ENCODE results near the gene PAX8.
"Not testable (repeated sequence)": the region's sequence is repeated elsewhere in the genome, so short reads cannot be mapped to it uniquely, and the experiment has no call there.

DNA sequence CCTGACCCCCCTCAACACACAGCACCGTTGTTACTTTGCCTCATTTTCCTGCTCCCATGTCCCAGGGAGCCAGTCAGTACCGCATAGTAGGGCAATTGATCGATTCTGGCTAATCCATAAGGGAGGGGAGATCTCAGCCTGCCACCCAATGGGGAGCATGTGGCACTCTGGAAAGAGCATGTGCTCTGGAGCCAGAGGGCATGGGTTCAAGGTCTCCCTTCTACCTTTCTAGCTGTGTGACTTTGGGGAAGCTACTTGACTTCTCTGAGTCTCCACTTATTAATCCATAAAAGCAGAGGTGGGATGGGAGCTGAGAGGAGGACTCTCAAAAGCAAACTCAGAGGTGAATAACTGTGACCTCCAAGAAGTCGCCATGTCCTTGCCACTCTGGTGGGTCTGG is 27.5 kb upstream of the PAX8 start:
- TF ChIP-seq POLR2AphosphoS5 (IDR thresholded peaks at IDR 0.05; ENCODE audit: low read depth, low read length); SIN3A (IDR thresholded peaks at IDR 0.05; ENCODE audit: borderline replicate concordance, insufficient read depth, low read depth, low read length): not testable (repeated sequence)
- TF ChIP-seq, protein P1, sequence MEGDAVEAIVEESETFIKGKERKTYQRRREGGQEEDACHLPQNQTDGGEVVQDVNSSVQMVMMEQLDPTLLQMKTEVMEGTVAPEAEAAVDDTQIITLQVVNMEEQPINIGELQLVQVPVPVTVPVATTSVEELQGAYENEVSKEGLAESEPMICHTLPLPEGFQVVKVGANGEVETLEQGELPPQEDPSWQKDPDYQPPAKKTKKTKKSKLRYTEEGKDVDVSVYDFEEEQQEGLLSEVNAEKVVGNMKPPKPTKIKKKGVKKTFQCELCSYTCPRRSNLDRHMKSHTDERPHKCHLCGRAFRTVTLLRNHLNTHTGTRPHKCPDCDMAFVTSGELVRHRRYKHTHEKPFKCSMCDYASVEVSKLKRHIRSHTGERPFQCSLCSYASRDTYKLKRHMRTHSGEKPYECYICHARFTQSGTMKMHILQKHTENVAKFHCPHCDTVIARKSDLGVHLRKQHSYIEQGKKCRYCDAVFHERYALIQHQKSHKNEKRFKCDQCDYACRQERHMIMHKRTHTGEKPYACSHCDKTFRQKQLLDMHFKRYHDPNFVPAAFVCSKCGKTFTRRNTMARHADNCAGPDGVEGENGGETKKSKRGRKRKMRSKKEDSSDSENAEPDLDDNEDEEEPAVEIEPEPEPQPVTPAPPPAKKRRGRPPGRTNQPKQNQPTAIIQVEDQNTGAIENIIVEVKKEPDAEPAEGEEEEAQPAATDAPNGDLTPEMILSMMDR (IDR thresholded peaks at IDR 0.05): not testable (repeated sequence)

Data from Panc1 (cell line).